Colonic mucosa (tissue), 4 donors: Measurements from ENCODE around the gene GIPC3. TPM values are rescaled to one million over a fixed set of nuclear protein-coding genes. Genes with fewer than 3 reads are reported as not detected.

Source experiments
- DNase-seq: peaks from one replicate; pipeline ENCODE4 v3.0.0-alpha.2; 2020
- H3K27ac ChIP-seq: fragments of 200-600 bp; one replicate; pipeline ENCODE4 v1.8.0; 2021
- H3K27me3 ChIP-seq: fragments of 200-600 bp; one replicate; pipeline ENCODE4 v1.8.0; 2021
- H3K36me3 ChIP-seq: fragments of 200-600 bp; one replicate; pipeline ENCODE4 v1.8.0; 2021
- H3K4me1 ChIP-seq: fragments of 200-600 bp; one replicate; pipeline ENCODE4 v1.8.0; 2021; ENCODE audit warnings: mild to moderate bottlenecking
- H3K4me3 ChIP-seq: fragments of 200-600 bp; one replicate; pipeline ENCODE4 v1.8.0; 2021
- H3K9ac ChIP-seq, 2 donors: one replicate each; pipeline ENCODE4 v1.7.0; 2013; ENCODE audit warnings: control low read depth in 2 of 2, low read depth in 2 of 2, low read length in 2 of 2
- H3K9me3 ChIP-seq: fragments of 200-600 bp; one replicate; pipeline ENCODE4 v1.8.0; 2021
- CTCF ChIP-seq: fragments of 200-600 bp; IDR thresholded peaks from one replicate; pipeline ENCODE4 v1.8.0; 2022; ENCODE audit warnings: antibody characterized with exemption, mild to moderate bottlenecking
- intact Hi-C: fragments of 100-400 bp; cut with DNase I; formaldehyde crosslinking; loops from one replicate; pipeline ENCODE4 v1.14.1; 2022
- total RNA-seq, 2 donors: library from RNA; stranded (reverse); fragmentation: NEBNext Ultra II Directional in 1 of 2; extraction: Animal tissue kit (Norgen Biotek cat#: 25700) in 1 of 2; gene quantifications; one replicate each; pipeline ENCODE4 v1.2.1, GENCODE V29; 2021
- donor health status: healthy.
- donor health status: DM: no; HTN: no; CAD: no.
- donor health status: DM: no; HTN: no; CAD: no.

The GIPC3 gene
- total RNA-seq, 2 donors from 2014 or later = 0.40 to 1.1 TPM

GRCh38 chr19:3543150-3544057 is 41.9 kb upstream of the GIPC3 start:
- DNase-seq = no peak
- Histone ChIP-seq H3K9me3 (no peaks in the 10 kb centered on the region), H3K27ac (no peak overlapping the region), H3K9ac (no peak overlapping the region), H3K4me3 (no peak overlapping the region), H3K36me3 (no peaks in the 10 kb centered on the region), H3K27me3 (no peaks in the 10 kb centered on the region), H3K4me1 (no peaks in the 10 kb centered on the region)
- intact Hi-C loops = loop anchor here (2.0 kb wide), 1 partner anchor 75 kb away; no protein-coding TSS in a partner anchor
- no peak for TF ChIP-seq CTCF

GRCh38 chr19:3544058-3544376 is 41.3 kb upstream of the GIPC3 start:
- H3K9me3 ChIP-seq = no peaks in the 10 kb centered on the region
- no peaks in the 10 kb centered on the region for H3K36me3 ChIP-seq
- no peak for TF ChIP-seq CTCF
- intact Hi-C loops = loop anchor here (2.0 kb wide), 1 partner anchor 75 kb away; no protein-coding TSS in a partner anchor
- H3K27ac ChIP-seq = no peak overlapping the region
- no peak for DNase-seq
- no peaks in the 10 kb centered on the region for H3K4me1 ChIP-seq
- H3K9ac ChIP-seq = no peak overlapping the region
- H3K27me3 ChIP-seq = no peaks in the 10 kb centered on the region
- H3K4me3 ChIP-seq = no peak overlapping the region

GRCh38 chr19:3544742-3545668 is 40.3 kb upstream of the GIPC3 start:
- Histone ChIP-seq H3K27me3 (no peaks in the 10 kb centered on the region), H3K4me1 (no peaks in the 10 kb centered on the region), H3K36me3 (no peaks in the 10 kb centered on the region), H3K9ac (no peak overlapping the region), H3K4me3 (no peak overlapping the region), H3K9me3 (no peaks in the 10 kb centered on the region), H3K27ac (no peak overlapping the region)
- DNase-seq = peak; percentile 82
- TF ChIP-seq CTCF = peak; percentile 94
- intact Hi-C loops = loop anchor here (2.0 kb wide), 1 partner anchor 74 kb away; no protein-coding TSS in a partner anchor

- Histone ChIP-seq H3K27me3 (no peaks in the 10 kb centered on the region), H3K27ac (no peak overlapping the region), H3K36me3 (no peaks in the 10 kb centered on the region), H3K9ac (no peak overlapping the region), H3K4me1 (no peaks in the 10 kb centered on the region), H3K4me3 (no peak overlapping the region), H3K9me3 (no peaks in the 10 kb centered on the region)
- intact Hi-C loops = loop anchor here (2.0 kb wide), 1 partner anchor 73 kb away; no protein-coding TSS in a partner anchor
- DNase-seq = no peak
- TF ChIP-seq CTCF = no peak
Measured at GRCh38 chr19:3545669-3546034, 39.6 kb upstream of the GIPC3 start.

GRCh38 chr19:3546119-3546518 is 39.2 kb upstream of the GIPC3 start:
- intact Hi-C loops = no loop called here

More at GRCh38 chr19:3546119-3546518, 39.2 kb upstream of the GIPC3 start:
- no peaks in the 10 kb centered on the region for H3K27me3 ChIP-seq
- no peaks in the 10 kb centered on the region for H3K4me1 ChIP-seq
- no peak for DNase-seq
- no peak overlapping the region for H3K27ac ChIP-seq
- no peak overlapping the region for H3K4me3 ChIP-seq
- no peaks in the 10 kb centered on the region for H3K36me3 ChIP-seq
- H3K9ac ChIP-seq = no peak overlapping the region
- no peaks in the 10 kb centered on the region for H3K9me3 ChIP-seq
- TF ChIP-seq CTCF = no peak
